Heart left ventricle (tissue), 13 donors: ENCODE data around the gene STPG3.

ENCODE experiments used
- CTCF ChIP-seq, 12 donors: fragments of 200-600 bp; sonication (generic) in 4 of 12; IDR thresholded peaks; one replicate each; pipeline versions ENCODE4 v1.5.0 to v1.8.0; 2018 to 2022; ENCODE audit warnings: antibody characterized with exemption in 12 of 12, mild to moderate bottlenecking in 5 of 12
- POLR2A ChIP-seq, 2 donors: fragments of 450-650 bp; IDR thresholded peaks; one replicate each; pipeline ENCODE4 v1.6.1; 2017; ENCODE audit warnings: antibody characterized with exemption in 2 of 2, mild to moderate bottlenecking in 2 of 2, moderate library complexity in 2 of 2
- donor health status: ischemic (EF 13 %, LVEDD 7.1; RV severe dilation, severe dysfunction).
- donor health status: DM: no; HTN: yes; CAD: no.
- donor health status: DM: no; HTN: no; CAD: no.
- donor health status: ischemic (EF 25% LVEDD 6.9; RV normal size, moderate dysfunction).
- donor health status: ischemic (EF 25% LVEDD 5.7; RV mildly dilated, moderate dysfunction).
- donor health status: ischemic (EF 35%, LVEDD 5.7; RV mildly dilated, moderate dysfunction).
- donor health status: nonischemic (EF 11% LVEDD 7.7; RV severe dilation, severe dysfunction).
- donor health status: DM: yes; HTN: yes; CAD: no.
- donor health status: PGD.
- donor health status: ischemic (EF 29% LVEDD 5.4; RV normal size, mild dysfunction).
- donor health status: nonischemic (EF 23%, LVEDD 6.1; RV moderate dilation, normal function).

- TF ChIP-seq CTCF (IDR thresholded peaks at IDR 0.05) (no peak), POLR2A (IDR thresholded peaks at IDR 0.05) (no peak)
Measured at GRCh38 chr9:137278721-137279711, 27.9 kb downstream of the STPG3 start.
